K562 (cell line): ENCODE results near the gene SMAP2. TPM values are rescaled to one million over a fixed set of nuclear protein-coding genes. Genes with fewer than 3 reads are reported as not detected.

Experiments
- ATAC-seq: fragments of 200-7000 bp; cut with Tn5 transposase; 3 replicates; pipeline ENCODE4 v1.9.1; 2020; ENCODE audit warnings: moderate library complexity
- BruUV-seq: library from RNA; stranded (reverse); fragments of 400-500 nt; replicated peaks from 2 replicates; lab custom pipeline; 2021; lab: Mats Ljungman, UMichigan
- CTCF ChIA-PET: fragments of 300-600 bp; formaldehyde crosslinking; extraction: SDS; loops from one replicate; lab custom pipeline; 2021; ENCODE audit warnings: low intra/inter-chr PET ratio; lab: Yijun Ruan, JAX
- POLR2A ChIA-PET: fragments of 300-600, 350-650 bp; sonication (Branson Sonifier 250); formaldehyde crosslinking; extraction: SDS; loops from one replicate; lab custom pipeline; 2021; ENCODE audit warnings: antibody characterized with exemption, inconsistent platforms; lab: Yijun Ruan, JAX
- DNase-seq, 4 experiments: peaks; one replicate each; pipeline versions ENCODE4 v3.0.0 to v3.0.0-alpha.2; 2011 to 2018; ENCODE audit warnings: low spot score in 3 of 4, mixed read lengths in 3 of 4; ENCODE audit errors: extremely low read depth in 1 of 4
- FAIRE-seq: peaks from 2 replicates; lab custom pipeline; 2011; peaks lifted over from hg19 to GRCh38; lab: Jason Lieb, UNC
- H2AFZ ChIP-seq: 2 replicates; pipeline ENCODE4 v1.6.0; 2011; ENCODE audit warnings: low read depth, low read length, control low read depth, inconsistent platforms
- H3K27ac ChIP-seq: fragments of 200-600 bp; 3 replicates; pipeline ENCODE4 v1.8.0; 2011; ENCODE audit warnings: low read depth, mild to moderate bottlenecking, control low read depth, inconsistent platforms, low read length, moderate library complexity, mixed read lengths; ENCODE audit errors: extremely low read depth
- H3K27me3 ChIP-seq, 2 experiments: fragments of 300-600 bp in 1 of 2; 2 replicates in 1 of 2; 3 replicates in 1 of 2; pipeline versions ENCODE4 v1.6.0 to v1.8.0; 2011; ENCODE audit warnings: inconsistent platforms in 2 of 2, low read length in 2 of 2, mild to moderate bottlenecking in 1 of 2, mixed read lengths in 1 of 2, moderate library complexity in 1 of 2; ENCODE audit not compliant: control insufficient read depth in 2 of 2, insufficient read depth in 2 of 2
- H3K36me3 ChIP-seq: fragments of 300-600 bp; 3 replicates; pipeline ENCODE4 v1.8.0; 2011; ENCODE audit warnings: mild to moderate bottlenecking, low read length, inconsistent platforms; ENCODE audit not compliant: control insufficient read depth, insufficient read depth
- H3K4me1 ChIP-seq, 2 experiments: fragments of 200-600 bp in 1 of 2; replicated peaks in 1 of 2; 2 replicates in 1 of 2; 3 replicates in 1 of 2; pipeline versions ENCODE4 v1.5.1 to v1.8.0; 2011; ENCODE audit warnings: inconsistent platforms in 2 of 2, low read length in 2 of 2, mild to moderate bottlenecking in 1 of 2, mixed read lengths in 1 of 2, moderate library complexity in 1 of 2; ENCODE audit not compliant: control insufficient read depth in 2 of 2, insufficient read depth in 2 of 2
- H3K4me2 ChIP-seq: 2 replicates; pipeline ENCODE4 v1.6.1; 2011; ENCODE audit warnings: low read length, control low read depth, inconsistent platforms, mixed read lengths; ENCODE audit not compliant: insufficient read depth
- H3K4me3 ChIP-seq: fragments of 200-600 bp; sonication (generic), shearing (Covaris generic); 2 replicates; pipeline ENCODE4 v1.5.1; 2016; ENCODE audit warnings: control low read depth, inconsistent platforms
- H3K79me2 ChIP-seq: fragments of 200-600 bp; 3 replicates; pipeline ENCODE4 v1.8.0; 2011; ENCODE audit warnings: low read length, inconsistent platforms; ENCODE audit not compliant: control insufficient read depth, insufficient read depth
- H3K9ac ChIP-seq, 2 experiments: 2 replicates each; pipeline versions ENCODE4 v1.6.0 to v1.6.1; 2011; ENCODE audit warnings: low read depth in 2 of 2, low read length in 2 of 2, control low read depth in 1 of 2, inconsistent platforms in 1 of 2, mild to moderate bottlenecking in 1 of 2, mixed read lengths in 1 of 2; ENCODE audit not compliant: insufficient read depth in 1 of 2
- H3K9me1 ChIP-seq: one replicate; pipeline ENCODE4 v1.6.0; 2011; ENCODE audit warnings: inconsistent platforms, mild to moderate bottlenecking, low read length, moderate library complexity; ENCODE audit not compliant: control insufficient read depth, insufficient read depth
- H3K9me3 ChIP-seq: replicated peaks from 2 replicates; pipeline ENCODE4 v1.5.1; 2011; ENCODE audit warnings: low read depth, low read length, inconsistent platforms; ENCODE audit not compliant: control insufficient read depth, insufficient read depth
- H4K20me1 ChIP-seq: replicated peaks from 2 replicates; pipeline ENCODE4 v1.6.1; 2011; ENCODE audit warnings: low read length, inconsistent platforms, mixed read lengths; ENCODE audit not compliant: control insufficient read depth, insufficient read depth
- ADNP ChIP-seq: fragments of 200-800 bp; sonication (Bioruptor generic); IDR thresholded peaks from 2 replicates; pipeline ENCODE4 v1.6.1; 2016; ENCODE audit warnings: missing genetic modification characterization, missing compliant biosample characterization
- ASH1L ChIP-seq: fragments of 450-650 bp; IDR thresholded peaks from 2 replicates; pipeline ENCODE4 v1.6.1; 2018; ENCODE audit warnings: borderline replicate concordance, mild to moderate bottlenecking, low read depth; ENCODE audit not compliant: partially characterized antibody
- DACH1 ChIP-seq: fragments of 450-650 bp; IDR thresholded peaks from 2 replicates; pipeline ENCODE4 v1.6.1; 2018; ENCODE audit not compliant: partially characterized antibody
- DEAF1 ChIP-seq: fragments of 450-650 bp; formaldehyde crosslinking; IDR thresholded peaks from 2 replicates; pipeline ENCODE4 v1.4.0; 2020; ENCODE audit warnings: mild to moderate bottlenecking, moderate library complexity
- EP400 ChIP-seq: fragments of 450-650 bp; IDR thresholded peaks from 2 replicates; pipeline ENCODE4 v1.6.1; 2017; ENCODE audit warnings: antibody characterized with exemption, mild to moderate bottlenecking, moderate library complexity
- KDM5B ChIP-seq: fragments of 200-600 bp; sonication (generic); IDR thresholded peaks from 2 replicates; pipeline ENCODE4 v1.6.1; 2012; ENCODE audit warnings: low read depth, mild to moderate bottlenecking, moderate library complexity, low read length, control low read depth, inconsistent platforms; ENCODE audit not compliant: insufficient replicate concordance
- MAFF ChIP-seq: IDR thresholded peaks from 2 replicates; pipeline ENCODE4 v1.6.1; 2012; ENCODE audit warnings: low read length, improper control_type of control experiment
- MED1 ChIP-seq: sonication (generic); formaldehyde crosslinking; IDR thresholded peaks from 2 replicates; pipeline ENCODE4 v1.8.1; 2023; ENCODE audit warnings: missing genetic modification reagents, borderline replicate concordance
- NELFE ChIP-seq: IDR thresholded peaks from 2 replicates; pipeline ENCODE4 v1.6.1; 2011; ENCODE audit warnings: mild to moderate bottlenecking; ENCODE audit not compliant: insufficient read depth, insufficient read length
- NRF1 ChIP-seq, 2 experiments: fragments of 450-650 bp; IDR thresholded peaks in 1 of 2; conservative IDR thresholded peaks in 1 of 2; 2 replicates each; pipeline ENCODE4 v1.6.1; 2014; ENCODE audit warnings: mild to moderate bottlenecking in 2 of 2
- PHF21A ChIP-seq: fragments of 450-650 bp; IDR thresholded peaks from 2 replicates; pipeline ENCODE4 v1.6.1; 2017; ENCODE audit warnings: low read depth, borderline replicate concordance
- PHTF2 ChIP-seq: fragments of 250-450 bp; sonication (Bioruptor Pico); IDR thresholded peaks from 2 replicates; pipeline ENCODE4 v1.5.0; 2021; ENCODE audit warnings: mild to moderate bottlenecking
- POLR2A ChIP-seq: fragments of 450-650 bp; conservative IDR thresholded peaks from 2 replicates; pipeline ENCODE4 v1.6.1; 2016
- POLR2AphosphoS2 ChIP-seq: IDR thresholded peaks from 2 replicates; pipeline ENCODE4 v1.6.1; 2012; ENCODE audit warnings: low read length, improper control_type of control experiment
- POLR2B ChIP-seq: fragments of 450-650 bp; IDR thresholded peaks from 2 replicates; pipeline ENCODE4 v1.6.1; 2018; ENCODE audit warnings: low read depth; ENCODE audit not compliant: partially characterized antibody
- POLR2H ChIP-seq: IDR thresholded peaks from 2 replicates; pipeline ENCODE4 v1.6.1; 2016; ENCODE audit warnings: missing genetic modification characterization, low read depth, mild to moderate bottlenecking, control low read depth, missing compliant biosample characterization, moderate library complexity
- PTTG1 ChIP-seq: fragments of 450-650 bp; IDR thresholded peaks from 2 replicates; pipeline ENCODE4 v1.6.1; 2016; ENCODE audit warnings: low read depth, mild to moderate bottlenecking, missing genetic modification characterization, missing compliant biosample characterization
- RBM34 ChIP-seq: fragments of 200-400 bp; formaldehyde crosslinking; IDR thresholded peaks from 2 replicates; pipeline ENCODE4 v1.6.1; 2018; ENCODE audit warnings: low read length, borderline replicate concordance; ENCODE audit not compliant: insufficient read depth
- RHOXF2B ChIP-seq: fragments of 250-450 bp; sonication (Bioruptor Pico); conservative IDR thresholded peaks from 2 replicates; pipeline ENCODE4 v1.5.1; 2021
- TFAM ChIP-seq: fragments of 250-450 bp; sonication (Bioruptor Pico); conservative IDR thresholded peaks from 2 replicates; pipeline ENCODE4 v1.5.0; 2021; ENCODE audit warnings: mild to moderate bottlenecking, moderate library complexity
- ZBTB17 ChIP-seq: fragments of 450-650 bp; formaldehyde crosslinking; IDR thresholded peaks from 2 replicates; pipeline ENCODE4 v1.4.0; 2020; ENCODE audit warnings: mild to moderate bottlenecking
- ZNF551 ChIP-seq: fragments of 250-450 bp; sonication (Bioruptor Pico); IDR thresholded peaks from 2 replicates; pipeline ENCODE4 v1.5.0; 2021; ENCODE audit warnings: mild to moderate bottlenecking, moderate library complexity
- ZSCAN32 ChIP-seq: fragments of 450-650 bp; formaldehyde crosslinking; IDR thresholded peaks from 2 replicates; pipeline ENCODE4 v1.4.0; 2020; ENCODE audit warnings: mild to moderate bottlenecking, moderate library complexity
- WGBS: fragments of 100-300 bp; shearing (Covaris generic); methylation state at CpG from one replicate; pipeline ENCODE4 v1.1.6; 2016; ENCODE audit warnings: low coverage, mixed read lengths; ENCODE audit not compliant: insufficient coverage; ENCODE audit errors: missing lambda C conversion rate; 5-methylcytosine and 5-hydroxymethylcytosine counted together
- in situ Hi-C: fragments of 300-500 bp; cut with MboI; formaldehyde crosslinking; loops from 4 replicates; pipeline ENCODE4 v1.15.0; 2018; ENCODE audit warnings: inconsistent platforms, mixed read lengths
- intact Hi-C: fragments of 100-400 bp; cut with micrococcal nuclease; formaldehyde crosslinking; loops from 2 replicates; pipeline ENCODE4 v1.14.2; 2022
- polyA plus RNA-seq, 8 experiments: library from polyadenylated mRNA; depleted of rRNA in 4 of 8; stranded (reverse) in 5 of 8; unstranded in 3 of 8; fragments of >200 nt; fragmentation: Nextera tagmentation in 2 of 8; fragmentation: Illumina TruSeq in 1 of 8; extraction: Ambion mirVana in 2 of 8; extraction: Trizol in 1 of 8; gene quantifications; 2 replicates each; pipeline versions ENCODE4 v1.2.1 to v1.2.3, GENCODE V29; 2011 to 2014; ENCODE audit warnings: inconsistent platforms in 1 of 8, missing spikeins in 1 of 8
- total RNA-seq, 7 experiments: library from RNA; depleted of rRNA in 6 of 7; stranded (reverse); fragments of >200 nt in 6 of 7; fragmentation: Illumina TruSeq in 2 of 7; extraction: Trizol in 2 of 7; gene quantifications; 2 replicates each; pipeline versions ENCODE4 v1.2.1 to v1.2.3, GENCODE V29; 2011 to 2021; ENCODE audit warnings: low replicate concordance in 1 of 7

SMAP2 gene
- total and polyA plus RNA-seq, 9 of the 15 experiments (the other 6 are each of a cell fraction or from before 2014, with no cell fraction given), result 38.7 to 212 (median 94.1) TPM

GRCh38 chr1:40449684-40450494 is 76.4 kb downstream of the SMAP2 start, which contains the start of gene ZFP69B:
Gene ZFP69B (plus strand): TSS chr1:40450476. CDS start chr1:40450962, 486 bp downstream.
- Histone ChIP-seq H4K20me1 (no peaks in the 10 kb centered on the region), H2AFZ (peak within 1 kb of the TSS; percentile 98), H3K9me1 (no peaks in the 10 kb centered on the region), H3K27me3 (no peaks in the 10 kb centered on the region), H3K9ac (peak within 1 kb of the TSS; percentile 80 to 90), H3K9me3 (peaks cover 16% of the 10 kb centered on the region), H3K79me2 (peaks cover 22% of the 10 kb centered on the region), H3K4me2 (peak within 1 kb of the TSS; percentile 90), H3K36me3 (peaks cover 10% of the 10 kb centered on the region; the same call in 2 of the 3 replicates), H3K4me1 (peaks cover 10% of the 10 kb centered on the region in 2 experiments; a peak in 3 of 5 replicates), H3K4me3 (peak within 1 kb of the TSS; percentile 58), H3K27ac (peak within 1 kb of the TSS; percentile 79)
- peak; percentile 55 for FAIRE-seq
- 17% methylated on average over 64 of the region's 64 CpGs for WGBS
- in situ Hi-C loops, result no loop called here
- ChIA-PET CTCF (no interaction called here), POLR2A (interaction anchor here (0.6 to 2.2 kb wide), 10 partner anchors 20 to 767 kb away, joined by 3 to 7 read pairs (median 4); partner anchors contain the start of gene ZFP69)
- ATAC-seq, result peak; percentile 97
- no TSS peak for BruUV-seq
- DNase-seq, result peak; percentile 95 to 98 (median 97)
- intact Hi-C loops, result no loop called here
- TF ChIP-seq DACH1 (no peak), KDM5B (peak; percentile 79), POLR2A (peak; percentile 81), NELFE (no peak), RHOXF2B (CRISPR knock-in tag) (no peak), MED1 (CRISPR knock-in tag) (no peak), PTTG1 (no peak), POLR2H (tag) (0 out of 2 replicates have a peak, but pooled peaks have one; percentile 51), EP400 (peak; percentile 61; the same call in 1 of the 2 replicates), ASH1L (no peak), PHTF2 (CRISPR knock-in tag) (no peak), PHF21A (no peak), ZBTB17 (no peak), ZSCAN32 (CRISPR knock-in tag) (no peak), MAFF (no peak), RBM34 (0 out of 2 replicates have a peak, but pooled peaks have one; percentile 23), DEAF1 (CRISPR knock-in tag) (no peak), ZNF551 (CRISPR knock-in tag) (no peak), POLR2AphosphoS2 (no peak), NRF1 (conservative IDR thresholded peaks at IDR 0.05 in 1 of 2, IDR thresholded peaks at IDR 0.05 in 1 of 2) (peak; percentile 98 to 99), ADNP (tag) (no peak), TFAM (no peak), POLR2B (no peak)
